NCI-H82 (cell line): Measurements from ENCODE around the gene PLEKHF1.
"Not testable (repeated sequence)": the region's sequence is repeated elsewhere in the genome, so short reads cannot be mapped to it uniquely, and the experiment has no call there.

Source experiments
- DNase-seq: peaks from one replicate; lab custom pipeline; 2025; lab: John Stamatoyannopoulos, UW

The PLEKHF1 gene, protein sequence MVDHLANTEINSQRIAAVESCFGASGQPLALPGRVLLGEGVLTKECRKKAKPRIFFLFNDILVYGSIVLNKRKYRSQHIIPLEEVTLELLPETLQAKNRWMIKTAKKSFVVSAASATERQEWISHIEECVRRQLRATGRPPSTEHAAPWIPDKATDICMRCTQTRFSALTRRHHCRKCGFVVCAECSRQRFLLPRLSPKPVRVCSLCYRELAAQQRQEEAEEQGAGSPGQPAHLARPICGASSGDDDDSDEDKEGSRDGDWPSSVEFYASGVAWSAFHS

DNA sequence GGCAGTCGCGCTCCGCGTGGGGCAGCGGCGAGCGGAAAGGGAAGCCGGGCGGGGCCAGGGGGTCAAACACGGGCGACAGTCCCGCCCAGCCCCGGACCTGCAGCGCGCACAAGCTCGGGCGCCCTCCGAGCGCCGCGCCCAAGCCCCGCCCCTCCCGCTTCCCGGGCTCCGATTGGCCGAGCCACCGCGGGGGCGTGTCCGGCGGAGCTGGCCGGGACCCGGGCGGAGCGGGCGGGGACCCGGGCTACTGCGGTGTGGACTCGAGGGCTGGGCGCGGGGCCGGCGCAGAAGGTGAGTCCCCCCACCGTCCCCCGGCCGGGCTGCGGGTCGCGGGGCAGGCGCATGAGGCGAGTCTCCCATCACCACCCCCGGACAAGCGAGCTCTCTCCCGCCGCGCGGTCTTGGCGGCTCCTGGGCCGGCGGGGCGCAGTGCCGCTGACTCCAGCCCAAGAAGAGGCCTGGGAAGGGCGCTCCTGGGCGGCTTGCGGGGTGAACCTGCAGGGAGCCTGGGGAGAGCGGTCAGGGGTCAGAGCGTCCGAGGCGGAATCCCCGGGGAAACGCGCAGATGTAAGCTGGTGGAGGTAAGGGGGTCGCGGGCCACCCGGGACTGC lies at the start of gene PLEKHF1:
Gene PLEKHF1 (plus strand): TSS at position 247 of the 611 bp plus-strand sequence. CDS start 8,379 bp downstream, outside the sequence.
- DNase-seq, result peak; percentile 82

DNA sequence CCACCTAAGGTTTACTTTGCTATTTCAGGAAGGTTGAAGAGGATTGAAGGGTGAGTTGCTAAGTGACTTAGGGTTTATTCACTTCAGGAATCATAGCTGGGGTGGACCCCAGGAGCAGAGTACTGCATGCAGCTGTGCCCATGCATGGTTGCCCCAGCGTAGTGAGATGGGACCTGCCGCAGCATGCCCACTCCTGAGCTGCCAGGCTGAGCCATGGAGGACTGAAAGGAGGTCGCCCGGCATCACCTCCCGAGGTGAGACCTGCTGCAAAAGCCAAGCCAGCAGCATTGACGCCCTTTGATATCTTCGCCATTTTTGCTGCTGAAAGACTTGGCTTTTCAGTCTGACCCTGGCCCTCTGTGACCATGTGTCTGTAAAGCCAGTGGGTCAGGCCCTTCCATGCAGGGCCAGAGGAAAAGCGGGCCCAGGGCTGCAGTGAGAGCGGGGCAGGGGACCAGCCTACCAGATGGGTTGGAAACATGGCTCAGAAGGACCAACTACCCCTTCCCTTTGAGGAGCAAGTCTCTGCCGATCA lies 49.3 kb upstream of the PLEKHF1 start:
- no peak for DNase-seq

DNA sequence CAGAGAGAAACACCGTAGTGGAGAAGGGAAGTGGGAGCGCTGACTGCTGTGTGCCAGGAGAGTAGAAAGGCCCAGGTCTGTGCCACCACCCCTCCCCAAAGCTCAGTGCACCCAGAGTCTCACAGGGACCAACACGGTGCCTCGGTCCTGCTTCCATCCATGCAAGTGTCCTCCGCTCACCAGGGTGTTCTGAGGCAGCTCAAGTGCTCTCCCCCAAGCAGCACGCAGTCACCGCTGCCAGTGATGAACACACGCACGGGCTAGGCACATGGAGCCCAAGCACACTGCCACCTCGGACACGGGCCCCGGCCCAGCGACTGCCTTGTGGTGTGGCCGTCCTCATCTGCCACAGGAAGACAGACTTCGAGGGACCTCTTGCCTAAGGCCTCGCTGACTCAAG lies 48.7 kb upstream of the PLEKHF1 start:
- no peak for DNase-seq

DNA sequence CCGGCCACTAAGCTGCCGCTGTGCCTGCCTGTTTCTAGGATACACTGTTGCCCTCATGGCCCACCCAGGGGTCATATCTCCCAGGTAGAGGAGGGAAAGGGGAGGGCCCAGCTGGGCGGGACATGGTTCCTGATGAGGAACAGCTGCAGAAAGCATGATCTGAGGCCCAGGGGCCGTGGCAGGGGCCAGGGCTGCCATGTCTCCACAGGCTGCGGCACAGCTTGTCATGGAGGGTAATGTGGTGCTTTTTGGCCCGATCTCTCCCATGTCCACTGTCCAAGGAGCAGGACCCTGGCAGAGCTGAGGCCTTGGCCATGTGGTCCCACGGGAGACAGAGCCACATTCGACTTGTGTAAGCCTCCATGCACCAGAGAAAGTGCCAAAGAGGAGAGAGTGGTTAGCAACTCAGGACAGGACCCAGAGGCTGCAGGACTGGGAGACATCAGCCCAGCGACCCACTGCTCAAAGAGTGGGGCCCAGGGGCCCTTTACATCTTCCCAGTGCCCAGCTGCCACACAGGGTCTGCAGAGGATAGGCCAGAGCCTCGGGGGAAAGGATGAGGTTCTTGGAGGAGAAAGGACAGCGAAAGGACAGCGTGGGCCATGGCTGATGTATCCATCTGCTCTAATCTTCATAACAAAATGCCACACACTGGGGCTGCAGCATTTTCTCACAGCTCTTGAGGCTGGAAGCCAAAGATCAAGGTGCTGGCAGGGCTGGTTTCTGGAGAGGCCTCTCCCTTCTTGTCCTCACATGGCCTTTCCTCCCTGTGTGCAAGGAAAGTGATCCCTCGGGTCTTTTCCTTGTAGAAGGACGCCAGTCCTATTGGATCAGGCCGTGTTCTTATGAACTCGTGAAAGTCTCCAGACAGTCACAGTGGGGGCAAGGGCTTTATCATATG lies 47.6 kb upstream of the PLEKHF1 start:
- DNase-seq, result no peak

DNA sequence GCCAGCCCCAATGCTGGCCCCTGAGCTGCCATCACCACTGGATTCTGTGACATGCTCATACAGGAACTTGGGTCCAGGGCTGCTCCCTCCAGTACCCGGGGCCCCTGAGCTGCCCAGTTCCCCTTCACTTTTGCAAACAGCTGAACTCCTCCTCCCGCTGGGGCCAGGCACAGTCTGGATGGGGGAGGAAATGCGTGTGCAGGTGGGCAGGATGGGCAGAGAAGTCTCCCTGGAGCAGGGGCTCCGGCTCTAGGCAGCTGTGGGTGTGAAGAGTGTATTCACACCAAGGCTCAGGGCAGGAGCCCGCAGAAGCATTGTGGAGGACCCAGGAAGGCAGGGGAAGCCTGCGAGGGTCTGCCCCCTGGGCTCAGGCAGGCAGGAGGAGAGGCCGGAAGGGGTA lies 46.8 kb upstream of the PLEKHF1 start:
- no peak for DNase-seq

DNA sequence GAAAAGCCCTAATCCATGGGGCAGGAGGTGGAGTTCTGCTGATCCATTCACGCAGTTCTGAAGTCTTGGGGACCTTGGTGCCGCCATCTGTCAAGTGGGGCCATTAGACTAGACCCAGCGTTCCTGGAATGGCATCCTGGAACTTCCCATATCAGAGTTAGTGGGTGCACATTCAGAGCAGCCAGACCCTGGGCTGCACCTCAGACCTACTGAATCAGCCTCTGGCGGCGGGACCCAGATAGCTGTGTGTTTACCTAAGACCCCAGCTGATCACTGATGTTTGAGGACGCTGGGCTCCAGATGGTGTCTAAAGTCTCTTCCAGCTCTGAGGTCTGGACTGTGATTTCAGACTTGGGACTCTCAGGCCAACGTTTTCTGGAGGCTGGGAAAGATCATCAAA lies 46.4 kb upstream of the PLEKHF1 start:
- peak; percentile 64 for DNase-seq

DNA sequence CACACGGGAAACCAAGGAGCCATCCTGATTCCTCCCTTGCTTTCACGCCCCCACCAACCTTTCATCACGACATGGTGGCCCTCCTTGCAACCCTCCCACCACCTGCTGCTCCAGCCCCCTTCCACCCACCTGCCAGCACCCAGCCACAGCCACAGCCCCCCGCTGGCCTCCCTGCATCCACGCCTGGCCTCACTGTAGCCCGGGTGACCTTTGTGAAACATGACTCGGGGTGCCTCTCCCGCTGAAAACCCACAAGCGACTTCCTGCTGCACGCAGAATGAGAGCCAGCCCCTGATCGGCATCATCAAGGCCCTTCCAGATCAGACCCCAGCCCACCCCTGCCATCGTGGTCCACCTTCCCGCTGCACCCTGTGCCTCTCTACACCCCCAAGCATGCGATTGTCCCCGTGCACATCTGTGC lies 44.3 kb upstream of the PLEKHF1 start:
- no peak for DNase-seq

DNA sequence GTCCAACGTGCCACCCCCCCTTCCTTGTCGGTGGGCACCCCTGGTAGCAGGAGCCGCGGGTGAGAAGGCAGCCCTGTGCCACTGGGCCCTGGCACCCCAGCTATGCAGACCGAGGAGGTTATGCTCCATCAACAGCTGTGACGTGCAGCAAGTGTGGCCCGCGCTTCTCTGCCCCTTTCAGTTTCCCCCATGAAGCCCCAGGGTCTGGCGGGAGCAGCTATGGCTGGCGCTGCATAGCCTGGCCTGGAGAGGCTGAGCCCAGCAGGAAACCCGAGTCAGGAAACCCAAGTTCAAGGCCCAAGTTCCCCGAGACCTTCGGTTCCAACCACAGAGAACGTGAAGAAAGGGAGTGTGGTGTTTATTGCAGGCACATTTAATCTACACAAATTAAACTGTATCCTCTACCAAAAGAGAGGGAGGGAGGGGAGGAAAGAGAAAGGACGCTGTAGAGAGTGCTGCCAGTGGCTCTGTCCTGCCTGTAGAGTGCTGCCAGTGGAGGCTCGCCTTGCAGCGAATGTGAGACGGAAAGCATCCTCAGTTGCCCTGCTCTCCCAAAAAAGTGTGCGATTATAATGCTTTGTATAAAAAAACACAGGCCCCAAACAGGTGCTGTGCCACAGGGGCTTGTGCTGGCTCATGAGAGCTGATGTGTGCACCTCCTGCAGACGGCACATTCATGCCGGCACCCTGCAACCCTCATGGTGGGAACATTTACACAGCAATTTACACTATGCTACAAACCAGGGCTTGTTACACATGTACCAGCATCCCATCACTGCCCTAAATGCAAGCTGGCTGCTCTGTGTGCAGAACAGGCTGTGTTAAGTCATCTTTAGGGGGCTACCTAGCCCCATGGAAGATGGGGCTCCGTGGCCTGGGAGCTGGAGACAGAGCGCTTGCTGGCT lies 42.8 kb upstream of the PLEKHF1 start:
- DNase-seq, result no peak

DNA sequence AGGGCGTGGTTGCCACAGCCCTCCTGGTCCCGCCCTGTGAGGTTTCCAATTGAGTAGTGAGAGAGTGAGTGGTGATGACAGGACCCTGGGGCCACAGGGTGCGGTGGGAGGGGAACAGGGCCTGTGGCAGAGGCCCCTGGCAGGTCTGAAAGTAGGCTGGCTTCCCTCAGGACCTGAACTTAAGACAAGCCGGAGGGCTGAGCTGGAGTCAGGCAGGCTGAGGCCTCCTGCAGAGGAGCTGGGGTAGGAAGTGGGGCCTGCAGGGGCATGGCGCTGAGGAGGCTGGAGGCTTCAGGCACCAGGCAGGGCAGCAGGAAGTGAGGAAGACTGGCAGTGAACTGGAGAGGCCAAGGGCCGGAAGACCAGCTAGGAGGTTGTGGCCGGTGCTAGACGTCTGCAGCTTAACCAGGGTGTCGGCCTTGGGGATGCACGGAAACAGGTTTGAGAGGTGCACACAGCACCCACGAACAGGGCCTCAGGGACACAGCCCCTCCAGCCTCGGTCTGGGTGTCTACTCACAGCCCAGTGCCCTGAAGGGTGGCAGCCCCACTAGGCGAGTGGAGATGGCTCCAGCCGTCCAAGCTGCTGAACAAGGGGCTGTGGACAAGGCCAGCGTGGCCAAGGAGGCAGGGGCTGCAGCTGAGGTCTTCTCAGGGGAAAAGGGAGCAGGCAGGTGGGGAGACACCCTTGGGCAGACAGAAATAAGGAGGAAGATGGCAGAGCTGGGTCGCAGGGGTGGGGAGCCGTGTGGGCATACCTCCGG lies 41.4 kb upstream of the PLEKHF1 start:
- DNase-seq, result no peak

DNA sequence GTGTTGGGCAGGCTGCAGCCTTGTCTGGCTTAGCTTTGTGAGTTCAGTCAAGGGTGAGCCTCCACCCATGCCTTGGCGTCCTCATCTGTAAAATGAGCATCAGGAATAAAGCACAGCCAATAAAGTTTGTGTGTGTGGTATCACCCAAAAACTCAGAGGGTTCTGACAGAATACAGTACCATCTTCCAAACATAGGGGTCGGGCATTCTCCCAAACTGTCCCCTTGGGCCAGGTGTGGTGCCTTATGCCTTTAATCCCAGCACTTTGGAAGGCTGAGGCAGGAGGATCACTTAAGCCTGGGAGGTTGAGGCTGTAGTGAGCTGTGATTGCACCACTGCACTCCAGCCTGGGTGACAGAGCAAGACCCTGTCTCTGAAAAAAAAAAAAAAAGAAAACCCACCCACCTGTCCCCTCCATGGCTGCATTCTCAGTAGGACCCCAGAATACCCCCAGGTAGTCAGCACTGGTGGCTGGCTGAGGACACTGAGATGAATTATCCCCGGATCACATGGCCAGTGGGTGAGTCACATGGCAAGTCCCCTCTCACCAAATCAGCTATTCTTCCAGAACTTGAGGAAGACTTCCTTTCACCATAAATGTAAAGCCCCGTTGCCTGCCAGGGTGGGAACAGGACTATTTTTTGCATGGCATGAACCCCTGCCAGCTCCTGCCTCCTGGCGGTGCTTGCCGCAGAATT lies 40.6 kb upstream of the PLEKHF1 start:
- no peak for DNase-seq

DNA sequence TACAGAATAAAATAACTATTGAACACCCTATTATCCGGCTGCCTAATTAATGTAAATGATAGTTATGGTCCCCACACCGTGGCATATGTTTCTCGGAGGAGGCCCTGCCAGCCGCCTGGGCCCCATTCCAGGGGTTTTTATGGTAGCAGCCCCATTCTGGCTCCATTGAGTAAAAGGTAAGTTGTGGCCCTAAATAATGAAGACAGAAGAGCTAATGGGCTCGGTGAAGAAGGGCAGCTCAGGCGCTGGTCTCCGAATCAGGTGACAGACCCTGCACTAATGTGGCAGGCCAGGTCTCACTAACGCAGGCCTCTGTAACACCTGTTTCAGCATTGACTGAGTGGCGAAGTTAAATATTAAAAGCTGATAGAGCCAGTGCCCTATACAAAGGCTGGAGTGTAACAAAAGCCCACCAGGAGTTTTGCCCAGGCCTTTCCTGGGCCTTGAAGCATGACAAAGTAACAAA lies 40.0 kb upstream of the PLEKHF1 start:
- DNase-seq, result no peak

DNA sequence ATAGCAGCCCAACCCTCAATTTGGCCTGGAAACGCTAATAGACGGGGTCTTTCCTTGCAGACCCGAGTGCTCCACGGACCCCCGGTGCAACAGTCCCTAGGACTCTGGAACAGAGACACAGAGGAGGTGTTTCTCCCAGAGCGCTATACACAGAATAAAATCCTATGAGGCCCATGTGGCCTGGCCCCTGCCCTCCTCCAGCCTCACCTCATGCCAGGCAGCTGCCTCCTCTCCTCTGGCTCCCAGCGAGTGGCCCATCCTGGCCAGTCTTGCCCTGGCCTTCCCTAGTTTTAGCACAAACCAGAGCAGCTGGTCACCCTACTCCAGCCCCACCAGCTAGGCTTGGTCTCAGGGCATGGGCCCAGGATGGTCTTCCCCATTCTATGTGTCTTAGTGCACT lies 38.9 kb upstream of the PLEKHF1 start:
- DNase-seq, result no peak

DNA sequence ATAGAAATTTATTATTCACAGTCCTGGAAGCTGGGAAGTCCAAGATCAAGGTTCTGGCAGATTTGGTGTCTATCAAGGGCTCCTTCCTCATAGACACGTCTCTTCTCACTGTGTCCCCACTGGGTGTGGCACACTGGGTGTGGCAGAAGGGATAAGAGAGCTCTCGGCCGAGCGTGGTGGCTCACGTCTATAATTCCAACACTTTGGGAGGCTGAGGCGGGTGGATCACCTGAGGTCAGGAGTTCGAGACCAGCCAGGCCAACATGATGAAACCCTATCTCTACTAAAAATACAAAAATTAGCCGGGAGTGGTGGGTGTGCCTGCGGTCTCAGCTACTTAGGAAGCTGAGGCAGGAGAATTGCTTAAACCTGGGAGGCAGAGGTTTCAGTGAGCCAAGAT lies 38.4 kb upstream of the PLEKHF1 start:
- not testable (repeated sequence) for DNase-seq

DNA sequence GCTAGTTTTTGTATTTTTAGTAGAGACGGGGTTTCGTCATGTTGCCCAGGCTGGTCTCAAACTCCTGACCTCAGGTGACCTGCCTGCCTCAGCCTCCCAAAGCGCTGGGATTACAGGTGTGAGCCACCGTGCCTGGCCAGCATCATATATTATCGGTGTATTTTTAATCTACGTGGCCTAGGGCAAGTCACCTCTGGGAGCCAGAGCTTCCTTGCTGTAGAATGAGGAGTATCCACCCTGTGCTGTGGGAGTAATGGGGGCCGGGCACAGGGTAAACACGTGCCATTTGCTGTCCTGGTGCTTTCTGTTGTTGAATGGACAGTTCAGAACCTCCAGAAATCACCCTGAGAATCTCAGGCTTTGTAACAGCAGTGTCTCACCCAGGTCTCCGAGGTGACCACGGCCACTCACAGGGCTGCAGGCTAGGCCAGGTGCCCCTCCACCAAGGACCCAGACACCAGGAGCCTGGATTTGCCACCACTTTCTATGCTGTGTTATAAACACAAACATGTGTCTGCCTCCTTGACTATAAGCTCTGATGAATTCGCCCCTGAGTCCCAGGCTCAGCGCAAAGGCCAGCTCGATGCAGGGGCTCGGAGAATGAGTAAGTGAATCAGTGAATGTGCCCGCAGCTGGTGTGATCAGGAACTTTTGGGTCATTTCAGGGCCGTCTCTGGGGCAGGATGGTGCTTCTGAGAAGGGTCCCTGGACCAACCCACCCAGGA lies 36.4 kb upstream of the PLEKHF1 start:
- DNase-seq, result no peak

DNA sequence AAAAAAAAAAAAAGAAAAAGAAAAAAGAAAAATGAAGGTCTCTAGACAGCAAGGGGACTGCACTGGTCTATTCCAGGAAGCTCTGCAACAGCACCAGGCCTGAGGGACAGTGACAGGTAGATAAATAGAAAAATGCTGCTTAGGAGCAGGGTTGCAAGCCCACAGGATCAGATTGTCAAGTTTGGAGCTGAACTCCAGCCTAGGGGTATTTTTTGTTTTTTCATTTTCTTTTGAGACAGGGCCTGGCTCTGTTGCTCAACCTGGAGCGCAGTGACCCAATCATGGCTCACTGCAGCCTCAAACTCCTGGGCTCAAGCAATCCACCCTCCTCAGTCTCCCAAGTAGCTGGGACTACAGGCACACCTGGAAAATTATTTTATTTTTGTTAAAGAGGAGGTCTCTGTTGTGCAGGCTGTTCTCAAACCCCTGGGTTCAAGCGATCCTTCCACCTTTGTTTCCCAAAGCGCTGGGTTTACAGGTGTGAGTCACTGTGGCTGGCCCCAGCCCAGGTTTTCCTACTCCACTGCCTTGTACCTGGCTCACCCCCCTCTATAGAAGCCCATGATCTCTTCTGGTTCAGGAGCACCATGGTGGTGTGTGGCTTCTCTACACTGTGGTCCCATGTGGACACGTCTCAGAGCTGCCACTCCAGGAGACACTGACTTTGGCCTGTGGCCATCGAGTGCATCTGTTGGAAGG lies 35.3 kb upstream of the PLEKHF1 start:
- no peak for DNase-seq

DNA sequence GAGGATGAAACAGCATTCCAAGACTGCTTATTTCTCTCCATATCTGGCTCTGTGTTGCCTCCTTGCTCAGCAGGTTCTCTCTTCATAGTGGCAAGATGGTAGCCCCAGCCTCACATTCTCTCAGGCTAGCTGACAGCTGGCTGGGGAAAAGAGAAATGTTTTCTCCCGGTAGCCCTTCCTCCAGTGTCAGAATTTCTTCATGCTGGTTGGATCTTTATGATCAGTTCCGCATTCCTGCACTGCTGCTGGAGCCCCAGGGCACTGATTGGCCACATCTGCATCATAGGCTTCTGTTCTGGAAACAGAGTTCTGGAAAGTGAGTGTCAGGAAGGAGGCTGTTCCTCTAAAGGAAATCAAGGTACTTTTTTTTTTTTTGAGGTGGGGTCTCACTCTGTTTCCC lies 34.6 kb upstream of the PLEKHF1 start:
- no peak for DNase-seq

DNA sequence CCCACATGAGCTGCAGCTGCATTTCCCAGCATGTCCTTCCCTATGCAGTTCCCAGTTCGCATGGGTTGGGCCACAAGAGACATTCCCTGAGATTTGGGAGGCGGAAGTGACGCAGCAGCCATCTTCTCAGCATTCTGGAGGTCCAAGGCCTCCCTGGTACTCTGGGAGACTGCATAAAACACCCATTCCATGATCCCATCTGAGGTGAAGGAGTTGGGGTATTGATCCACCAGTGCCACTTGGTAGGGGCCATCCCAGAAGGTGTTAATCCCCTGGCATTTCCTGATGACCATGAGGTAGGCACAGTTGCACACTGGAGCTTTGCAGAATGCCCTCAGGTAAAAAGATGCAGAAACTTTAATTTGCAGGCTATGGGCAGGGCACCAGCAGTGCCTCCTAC lies 33.8 kb upstream of the PLEKHF1 start:
- no peak for DNase-seq

DNA sequence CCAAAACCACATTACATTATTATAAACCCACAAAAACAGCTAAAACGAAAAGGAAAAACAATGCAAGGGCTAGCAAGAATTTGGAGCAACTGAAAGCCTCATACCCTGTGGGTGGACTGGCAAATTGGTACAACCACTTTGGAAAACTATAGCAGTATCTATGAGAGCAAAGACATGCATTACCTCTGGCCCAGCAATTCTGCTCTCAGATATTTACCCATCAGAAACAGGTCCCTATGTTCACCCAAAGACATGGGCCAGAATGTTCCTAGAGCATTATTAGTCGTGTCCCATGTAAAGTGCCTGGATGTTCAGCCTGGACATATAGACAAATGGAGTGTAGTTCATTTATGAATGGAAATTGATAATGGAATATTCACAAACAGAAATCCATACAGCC lies 31.3 kb upstream of the PLEKHF1 start:
- no peak for DNase-seq
